Measurements from ENCODE around the gene PPIL1.
A peak's percentile ranks its signal among the peaks of the same experiment; 100 is the strongest.

PPIL1 gene

GRCh38 chr6:36836111-36837021 lies 38.2 kb downstream of the PPIL1 start:
- no peak for DNase-seq (ENCODE audit: low read depth)

DNA sequence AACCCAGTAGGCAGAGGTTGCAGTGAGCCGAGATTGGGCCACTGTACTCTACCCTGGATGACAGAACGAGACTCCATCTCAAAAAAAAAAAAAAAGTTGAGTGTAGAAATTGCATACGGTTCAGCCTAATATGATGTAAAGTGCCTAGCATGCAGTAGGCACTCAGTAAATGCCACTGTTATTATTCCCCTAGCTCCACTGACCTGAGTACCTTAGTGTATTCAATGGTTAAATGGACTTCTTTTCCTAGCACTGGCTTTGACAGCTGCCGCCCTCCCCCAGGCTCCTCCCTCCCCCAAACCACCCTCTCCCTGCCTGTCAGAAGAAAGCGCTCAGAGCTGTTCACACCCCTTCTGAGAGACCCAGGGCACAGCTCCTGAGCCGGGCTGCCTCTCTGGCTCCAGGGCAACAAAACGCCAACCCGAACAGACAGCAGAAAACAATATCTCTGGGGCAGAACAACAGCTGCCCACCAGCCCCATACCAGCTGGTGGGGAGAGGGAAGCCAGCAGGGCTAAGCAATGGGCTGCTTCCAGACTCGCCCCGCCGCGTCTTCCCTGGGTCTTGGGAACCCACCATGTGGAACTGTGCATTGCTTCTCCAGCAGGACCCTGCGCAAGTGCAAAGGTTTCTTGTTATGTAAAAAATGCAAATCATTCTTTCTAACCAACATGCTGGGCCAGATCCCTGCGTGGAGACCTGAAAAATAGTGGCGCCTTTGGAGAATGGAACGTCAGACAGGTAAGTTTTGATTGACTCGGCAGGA lies 39.8 kb downstream of the PPIL1 start:
- DNase-seq (ENCODE audit: low read depth), result no peak

DNA sequence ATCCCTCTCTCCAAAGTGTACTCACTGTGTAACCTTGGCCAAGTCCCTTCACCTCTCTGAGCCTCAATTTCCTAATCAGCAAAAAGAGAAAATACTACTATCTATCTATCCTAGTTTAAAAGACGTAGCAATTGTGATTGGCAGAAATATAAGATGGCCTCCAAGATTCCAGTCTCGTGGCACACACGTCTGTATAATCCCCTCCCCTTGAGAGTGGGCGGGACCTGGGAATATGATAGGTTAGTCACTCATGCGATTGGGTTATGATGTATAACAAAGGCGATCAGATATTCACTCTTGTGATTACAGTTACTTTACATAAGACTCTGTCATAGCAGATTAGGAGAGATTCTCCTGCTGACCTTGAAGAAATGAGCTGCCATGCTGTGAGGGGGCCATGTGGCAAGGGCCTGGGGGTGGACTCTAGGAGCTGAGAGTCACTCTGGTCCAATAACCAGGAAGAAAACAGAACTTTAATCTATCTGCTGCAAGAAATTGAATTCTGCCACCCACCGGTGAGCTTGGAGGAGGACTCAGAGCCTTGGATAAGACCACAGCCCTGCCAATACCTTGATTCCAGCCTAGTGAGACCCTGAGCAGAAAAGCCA lies 41.3 kb downstream of the PPIL1 start:
- DNase-seq (ENCODE audit: low read depth), result no peak

DNA sequence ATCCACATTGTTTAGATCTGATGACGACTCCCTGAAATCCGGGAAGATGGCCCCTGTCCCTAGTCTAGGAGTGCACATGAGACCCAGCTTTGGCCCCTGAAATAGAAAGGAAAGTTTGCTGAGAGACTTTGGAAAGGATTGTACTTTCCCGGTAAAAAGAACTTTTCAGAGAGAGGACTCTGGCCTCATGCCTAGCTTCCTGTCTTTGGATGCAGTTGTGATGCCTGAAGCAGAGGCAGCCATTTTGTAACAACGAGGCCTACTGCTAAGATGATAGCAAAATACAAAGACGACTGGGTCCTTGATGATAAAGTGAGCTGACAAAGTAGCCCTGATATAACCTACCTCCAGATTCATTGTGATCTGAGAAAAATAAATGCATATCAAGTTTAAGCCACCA lies 42.3 kb downstream of the PPIL1 start:
- no peak for DNase-seq (ENCODE audit: low read depth)

DNA sequence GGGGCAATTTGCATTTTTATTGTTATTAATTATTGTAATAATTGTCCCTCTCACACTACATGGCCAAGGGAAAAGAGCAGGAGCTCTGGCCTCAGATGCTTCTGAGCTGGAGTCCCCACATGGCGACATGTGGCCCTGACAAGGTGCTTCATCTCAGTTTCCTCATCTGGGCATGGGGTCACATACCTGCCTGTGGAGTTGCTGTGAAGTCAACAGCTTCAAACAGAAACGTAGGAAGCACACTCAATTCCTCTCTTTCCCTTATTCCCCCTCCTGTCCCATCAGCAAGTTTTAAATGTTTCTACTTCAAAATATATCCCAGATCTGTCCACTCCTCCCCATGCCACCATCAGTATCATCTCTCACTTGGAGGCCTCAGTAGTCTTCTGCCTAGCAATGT lies 44.0 kb downstream of the PPIL1 start:
- DNase-seq (ENCODE audit: low read depth), result no peak

DNA sequence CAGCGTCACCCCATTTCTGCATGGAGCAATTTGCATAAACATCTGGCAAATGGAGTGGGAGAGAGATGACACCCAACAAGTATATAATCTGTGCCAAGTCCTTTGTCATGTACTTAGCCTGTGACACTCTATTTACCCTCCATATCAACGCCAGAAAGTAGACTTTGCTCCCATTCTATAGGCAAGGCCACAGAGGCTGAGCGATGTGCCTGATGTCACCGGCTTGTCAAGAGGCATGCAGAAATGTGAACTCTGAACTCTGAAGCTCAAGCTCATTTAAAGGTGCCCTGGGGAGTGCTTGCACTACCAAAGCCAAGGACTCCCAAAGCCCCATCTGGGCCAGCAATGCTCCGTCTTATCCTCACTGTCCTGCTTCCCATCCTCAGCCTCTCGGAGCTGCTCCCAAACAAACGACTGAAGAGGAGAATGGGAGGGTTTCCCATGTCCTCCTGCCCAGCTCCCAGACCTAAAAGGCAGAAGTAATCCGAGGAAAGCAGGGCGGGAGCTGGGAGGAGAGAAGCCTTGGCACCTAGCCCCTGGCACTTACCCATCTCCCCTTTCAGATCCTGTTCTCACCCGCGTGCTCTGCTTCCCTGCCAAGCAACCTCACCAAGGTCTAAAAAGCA lies 44.6 kb downstream of the PPIL1 start:
- DNase-seq (ENCODE audit: low read depth), result no peak

DNA sequence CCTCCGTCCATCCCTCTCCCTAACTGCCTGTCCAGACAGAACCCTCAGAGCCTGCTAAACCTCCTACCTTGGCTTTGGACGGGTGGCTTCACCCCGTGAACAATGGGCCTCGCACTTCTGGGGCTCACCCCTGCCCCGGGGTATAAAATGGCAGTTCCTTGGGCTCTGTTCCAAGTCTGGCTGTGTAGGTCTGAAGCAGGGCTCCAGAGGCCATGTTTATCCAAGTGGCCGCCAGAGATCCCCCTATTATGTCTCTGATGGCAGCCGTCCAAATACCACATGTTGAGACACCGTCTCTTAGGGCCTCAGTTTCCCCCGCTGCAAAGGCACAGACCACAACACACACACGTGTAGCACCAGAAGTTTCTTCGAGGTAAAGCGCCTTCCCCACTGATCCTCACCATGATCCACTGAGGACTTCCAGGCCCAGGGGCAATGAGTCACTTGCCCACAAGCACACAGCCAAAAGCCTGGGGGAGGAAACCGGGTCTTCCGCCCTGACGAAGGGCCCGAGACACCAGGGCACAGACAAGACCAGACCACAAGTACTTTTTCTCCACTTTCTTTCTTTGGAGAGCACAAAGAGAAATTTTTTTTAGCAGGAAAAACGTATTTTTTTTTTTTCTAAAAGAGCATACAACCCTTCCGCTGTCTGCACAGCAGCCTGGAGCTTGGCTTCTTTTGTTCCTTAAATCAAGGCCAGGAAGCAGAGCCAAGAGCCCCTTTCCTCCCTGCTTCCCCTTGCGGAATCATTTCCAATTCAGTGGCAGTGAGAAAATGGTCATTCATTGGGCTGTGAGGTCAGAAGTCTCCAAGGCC lies 47.1 kb downstream of the PPIL1 start:
- DNase-seq (ENCODE audit: low read depth), result peak; percentile 87

DNA sequence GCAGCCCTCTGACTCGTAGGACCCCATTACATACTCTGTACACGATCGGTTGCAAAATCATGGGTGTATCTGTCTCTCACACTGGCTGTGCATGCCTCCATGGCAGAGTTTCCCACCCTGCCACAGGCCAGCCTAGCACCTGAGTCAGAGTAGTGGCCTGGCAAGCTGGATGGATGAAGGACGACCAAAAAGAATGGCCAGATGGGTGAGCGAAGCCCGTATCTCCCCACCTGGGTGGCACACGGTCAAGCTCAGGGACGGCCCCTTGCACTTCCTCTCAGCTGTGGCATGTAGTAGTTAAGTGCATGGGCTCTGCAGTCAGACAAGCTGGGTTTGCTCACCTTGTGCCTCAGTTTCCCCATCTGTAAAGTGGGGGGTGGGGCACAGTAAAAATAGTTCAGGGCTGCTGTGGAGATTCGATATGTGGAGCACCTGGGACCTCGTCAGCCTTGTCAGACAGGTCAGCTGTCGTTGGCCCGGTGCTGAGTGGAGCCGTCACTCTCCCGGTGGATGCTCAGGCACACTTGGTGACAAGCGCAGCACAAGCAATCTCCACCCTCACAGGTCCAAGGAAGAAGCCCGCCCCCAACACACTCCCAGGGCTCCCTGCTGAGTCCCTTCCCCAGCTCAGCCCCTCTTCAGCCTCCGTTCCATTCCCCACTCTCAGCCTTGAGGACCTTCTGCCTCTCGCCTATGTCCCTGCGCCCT lies 47.9 kb downstream of the PPIL1 start:
- no peak for DNase-seq (ENCODE audit: low read depth)

DNA sequence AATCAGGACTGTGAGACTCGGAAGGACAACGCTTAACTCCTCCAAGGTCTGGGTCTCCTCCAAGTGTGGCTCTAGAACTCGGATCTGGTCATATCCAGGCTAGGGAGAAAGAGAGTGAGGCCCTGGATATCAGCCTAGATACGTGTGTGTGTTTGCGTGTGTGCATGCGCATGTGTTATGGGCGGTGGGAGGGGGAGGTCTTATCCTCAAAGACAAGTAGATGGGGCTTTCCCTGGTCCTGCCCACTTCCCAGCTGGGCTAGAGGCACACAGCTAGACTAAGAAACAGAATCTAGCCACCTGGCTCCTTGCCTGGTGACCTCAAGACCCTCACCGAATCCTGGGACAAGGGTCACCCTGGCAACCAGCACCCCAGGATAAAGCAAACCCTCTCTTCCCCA lies 48.6 kb downstream of the PPIL1 start:
- DNase-seq (ENCODE audit: low read depth), result no peak

DNA sequence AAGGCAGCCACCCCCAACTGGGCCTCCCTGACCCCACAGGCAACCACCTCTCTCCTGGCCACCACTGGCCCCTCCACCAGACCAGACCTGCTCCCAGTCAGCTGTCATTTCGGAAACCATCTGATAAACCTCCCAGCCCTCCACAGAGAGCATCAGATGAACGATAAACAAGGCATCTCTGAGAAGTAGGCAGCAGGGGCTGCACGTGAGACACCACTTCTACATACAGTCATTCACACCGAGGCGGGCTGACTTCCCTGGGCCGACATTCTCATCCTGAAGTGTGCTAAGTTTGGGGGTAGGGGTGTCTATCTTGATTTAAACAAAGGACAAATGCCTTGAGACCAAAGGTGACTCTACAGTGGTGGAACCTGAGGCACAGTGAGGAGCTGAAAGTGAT lies 49.2 kb downstream of the PPIL1 start:
- no peak for DNase-seq (ENCODE audit: low read depth)

DNA sequence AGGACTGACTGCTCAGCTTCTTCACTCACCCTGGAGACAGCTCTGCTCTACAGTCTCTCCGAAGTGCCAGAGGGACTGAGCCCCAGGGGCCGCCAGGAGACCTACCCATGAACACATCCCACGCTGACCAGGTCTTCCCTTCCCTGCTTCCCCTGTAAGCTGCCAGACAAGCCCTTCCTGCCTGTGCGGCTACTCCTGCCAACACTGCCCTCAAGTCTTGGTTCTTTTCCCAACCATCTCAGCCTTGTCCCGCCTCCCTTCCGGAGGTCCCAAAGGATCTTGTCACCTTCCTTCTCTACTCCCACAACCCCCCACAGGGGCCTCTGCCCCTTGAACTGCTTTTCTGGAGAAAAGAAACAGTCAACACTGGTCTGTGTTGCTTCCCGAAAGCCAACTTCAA lies 50.4 kb downstream of the PPIL1 start:
- no peak for DNase-seq (ENCODE audit: low read depth)

GRCh38 chr6:36823421-36824096 lies 51.0 kb downstream of the PPIL1 start:
- DNase-seq (ENCODE audit: low read depth), result no peak

DNA sequence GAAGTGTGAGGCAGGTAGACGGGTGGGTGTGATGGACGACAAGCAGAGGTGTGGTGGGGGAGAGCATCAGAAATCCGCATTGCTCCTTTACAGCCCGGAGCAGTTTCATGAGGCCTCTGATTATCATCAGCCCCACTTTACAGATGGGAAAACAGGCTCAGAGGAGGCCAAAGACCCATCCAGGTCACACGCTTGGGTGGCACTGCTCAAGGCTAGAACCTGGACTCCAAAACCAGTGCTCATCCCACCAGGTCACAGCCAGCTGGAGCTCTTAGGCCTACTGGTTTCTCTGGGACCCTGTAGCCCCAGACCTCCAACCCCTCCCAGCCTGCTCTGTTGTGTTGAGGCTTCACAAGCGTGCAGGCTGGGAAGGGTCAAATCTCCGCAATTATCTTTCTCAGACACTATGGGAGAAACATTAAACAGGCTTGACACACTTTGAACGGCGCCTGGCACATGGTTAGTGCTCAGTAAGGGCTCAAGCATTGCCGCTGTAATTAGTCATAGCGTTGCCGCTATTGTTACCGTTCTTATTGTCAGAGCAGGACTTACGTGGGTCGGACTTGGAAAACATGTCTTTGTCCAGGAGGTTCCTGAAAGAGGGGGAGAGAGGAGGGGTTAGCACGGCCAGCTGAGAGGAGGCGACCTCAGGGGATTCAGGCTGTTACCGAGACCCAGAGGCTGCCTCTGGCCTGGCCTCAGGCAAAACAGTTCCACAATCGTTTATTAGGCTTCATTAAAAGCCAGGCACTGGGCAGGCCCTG lies 51.9 kb downstream of the PPIL1 start:
- no peak for DNase-seq (ENCODE audit: low read depth)

DNA sequence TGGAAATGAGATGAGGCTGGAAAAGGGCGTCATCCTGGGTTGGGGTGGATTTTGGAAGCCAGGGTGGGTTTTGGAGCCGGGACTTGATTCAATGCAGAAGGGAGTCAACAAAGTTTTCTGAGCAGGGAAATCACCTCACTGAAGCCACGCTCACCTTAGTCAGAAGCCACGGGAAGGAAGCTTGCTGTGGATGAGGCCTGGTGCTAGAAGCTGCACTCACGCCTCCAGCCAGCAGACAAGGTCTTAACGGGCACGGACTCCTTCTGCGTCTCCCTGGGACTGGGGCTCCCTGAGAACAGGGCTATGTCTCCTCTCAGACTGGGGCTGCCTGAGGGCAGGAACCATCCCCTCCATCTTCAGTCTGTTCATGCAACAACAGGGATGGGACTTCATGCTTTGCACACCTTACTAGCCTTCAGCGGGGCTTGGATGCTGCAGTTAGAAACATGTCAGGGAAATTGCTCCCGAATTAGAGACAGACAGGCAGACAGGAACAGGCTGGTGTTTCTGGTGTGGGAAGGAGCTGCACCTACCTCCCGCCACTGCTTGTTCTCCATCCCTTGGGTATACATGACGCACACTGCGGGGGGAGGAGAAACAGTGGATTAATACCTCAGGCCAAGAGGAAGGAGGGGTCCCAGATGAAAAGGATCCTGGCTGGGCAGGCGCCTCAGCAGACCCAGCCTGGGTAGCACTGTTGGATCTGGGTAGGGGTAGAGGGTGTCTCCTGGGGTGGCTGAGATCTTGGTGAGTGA lies 52.8 kb downstream of the PPIL1 start:
- no peak for DNase-seq (ENCODE audit: low read depth)

GRCh38 chr6:36820700-36821580 lies 53.7 kb downstream of the PPIL1 start:
- peak; percentile 71 for DNase-seq (ENCODE audit: low read depth)

- no peak for DNase-seq (ENCODE audit: low read depth)
Observed at GRCh38 chr6:36818756-36819155, 55.8 kb downstream of the PPIL1 start.

GRCh38 chr6:36817847-36818246 lies 56.8 kb downstream of the PPIL1 start:
- DNase-seq (ENCODE audit: low read depth), result no peak
